IMR-90 (cell line): ENCODE data around the gene INHBC. TPM values are rescaled to one million over a fixed set of nuclear protein-coding genes. Genes with fewer than 3 reads are reported as not detected.

Experiments used
- ATAC-seq: fragments of 200-7000 bp; cut with Tn5 transposase; 2 replicates; pipeline ENCODE4 v1.9.1; 2020; ENCODE audit warnings: low read depth, mild to moderate bottlenecking, moderate library complexity
- BruUV-seq: library from RNA; stranded (reverse); fragments of 400-500 nt; replicated peaks from 2 replicates; lab custom pipeline; 2021; lab: Mats Ljungman, UMichigan
- CTCF ChIA-PET: fragments of 300-600 bp; formaldehyde crosslinking; extraction: SDS; loops from one replicate; lab custom pipeline; 2021; ENCODE audit warnings: antibody characterized with exemption; lab: Yijun Ruan, JAX
- POLR2A ChIA-PET: fragments of 300-600 bp; sonication (Branson Sonifier 250); formaldehyde crosslinking; loops from one replicate; lab custom pipeline; 2022; ENCODE audit warnings: antibody characterized with exemption; ENCODE audit not compliant: unreplicated experiment; lab: Charles Lee
- DNase-seq: peaks from one replicate; pipeline ENCODE4 v3.0.0; 2013
- H2AFZ ChIP-seq: replicated peaks from 2 replicates; pipeline ENCODE3; 2013; ENCODE audit warnings: low read length, mild to moderate bottlenecking; ENCODE audit not compliant: poor library complexity
- H2AK5ac ChIP-seq: 2 replicates; pipeline ENCODE4 v1.6.1; 2013; ENCODE audit warnings: low read depth, low read length, inconsistent platforms
- H2AK9ac ChIP-seq: replicated peaks from 2 replicates; pipeline ENCODE3; 2013; ENCODE audit warnings: mild to moderate bottlenecking, low read depth, low read length, moderate library complexity; ENCODE audit not compliant: poor library complexity
- H2BK120ac ChIP-seq: 2 replicates; pipeline ENCODE4 v1.6.1; 2013; ENCODE audit warnings: low read depth, low read length, inconsistent platforms
- H2BK15ac ChIP-seq: 3 replicates; pipeline ENCODE4 v1.6.1; 2013; ENCODE audit warnings: low read depth, low read length, inconsistent platforms
- H2BK20ac ChIP-seq: 2 replicates; pipeline ENCODE4 v1.6.1; 2013; ENCODE audit warnings: low read depth, mild to moderate bottlenecking, inconsistent platforms, low read length, moderate library complexity
- H2BK5ac ChIP-seq: 2 replicates; pipeline ENCODE4 v1.6.1; 2013; ENCODE audit warnings: mild to moderate bottlenecking, low read depth, low read length, inconsistent platforms; ENCODE audit not compliant: poor library complexity, severe bottlenecking
- H3K14ac ChIP-seq: replicated peaks from 2 replicates; pipeline ENCODE4 v1.6.1; 2013; ENCODE audit warnings: low read depth, low read length, inconsistent platforms
- H3K18ac ChIP-seq: 2 replicates; pipeline ENCODE4 v1.6.1; 2013; ENCODE audit warnings: low read depth, low read length, control low read depth
- H3K23ac ChIP-seq: 2 replicates; pipeline ENCODE4 v1.6.1; 2013; ENCODE audit warnings: low read depth, low read length, inconsistent platforms
- H3K27ac ChIP-seq: 2 replicates; pipeline ENCODE4 v1.5.1; 2013; ENCODE audit warnings: mild to moderate bottlenecking, control low read depth, low read length; ENCODE audit not compliant: insufficient read depth
- H3K27me3 ChIP-seq: 2 replicates; pipeline ENCODE4 v1.6.1; 2013; ENCODE audit warnings: low read length; ENCODE audit not compliant: control insufficient read depth, insufficient read depth
- H3K36me3 ChIP-seq: 2 replicates; pipeline ENCODE4 v1.6.1; 2013; ENCODE audit warnings: low read length, mixed read lengths; ENCODE audit not compliant: control insufficient read depth, insufficient read depth
- H3K4ac ChIP-seq: 2 replicates; pipeline ENCODE4 v1.6.1; 2013; ENCODE audit warnings: low read depth, low read length, inconsistent platforms
- H3K4me1 ChIP-seq: 2 replicates; pipeline ENCODE4 v1.6.1; 2013; ENCODE audit warnings: low read length, mixed read lengths; ENCODE audit not compliant: control insufficient read depth, insufficient read depth
- H3K4me2 ChIP-seq: 2 replicates; pipeline ENCODE4 v1.6.1; 2013; ENCODE audit warnings: low read depth, mild to moderate bottlenecking, control low read depth, low read length, moderate library complexity
- H3K4me3 ChIP-seq: 2 replicates; pipeline ENCODE4 v1.5.1; 2013; ENCODE audit warnings: low read depth, mild to moderate bottlenecking, control low read depth, low read length, moderate library complexity; ENCODE audit not compliant: insufficient read depth
- H3K56ac ChIP-seq: 2 replicates; pipeline ENCODE4 v1.6.1; 2013; ENCODE audit warnings: low read length, inconsistent platforms; ENCODE audit not compliant: insufficient read depth; ENCODE audit errors: extremely low read depth
- H3K79me1 ChIP-seq, 2 experiments: 2 replicates each; pipeline ENCODE4 v1.6.1; 2013; ENCODE audit warnings: low read length in 2 of 2, inconsistent platforms in 1 of 2, low read depth in 1 of 2
- H3K9ac ChIP-seq: 2 replicates; pipeline ENCODE4 v1.6.1; 2013; ENCODE audit warnings: low read depth, low read length, control low read depth
- H3K9me1 ChIP-seq: 2 replicates; pipeline ENCODE4 v1.6.1; 2013; ENCODE audit warnings: low read length, inconsistent platforms; ENCODE audit not compliant: insufficient read depth
- H3K9me3 ChIP-seq: 2 replicates; pipeline ENCODE4 v1.6.1; 2013; ENCODE audit warnings: low read length; ENCODE audit not compliant: control insufficient read depth, insufficient read depth
- H4K20me1 ChIP-seq: 2 replicates; pipeline ENCODE4 v1.6.1; 2013; ENCODE audit warnings: low read length, inconsistent platforms; ENCODE audit not compliant: insufficient read depth
- H4K5ac ChIP-seq: 2 replicates; pipeline ENCODE4 v1.6.1; 2013; ENCODE audit warnings: mild to moderate bottlenecking, low read depth, low read length, control low read depth
- H4K8ac ChIP-seq, 2 experiments: 2 replicates each; pipeline ENCODE4 v1.6.1; 2013; ENCODE audit warnings: low read depth in 2 of 2, low read length in 2 of 2, control low read depth in 1 of 2, inconsistent platforms in 1 of 2
- H4K91ac ChIP-seq: 2 replicates; pipeline ENCODE4 v1.6.1; 2013; ENCODE audit warnings: low read depth, low read length, inconsistent platforms; ENCODE audit not compliant: insufficient read depth
- BHLHE40 ChIP-seq: fragments of 150-350 bp; IDR thresholded peaks from 2 replicates; pipeline ENCODE4 v1.6.1; 2016; ENCODE audit warnings: mild to moderate bottlenecking, low read depth, low read length
- CEBPB ChIP-seq: IDR thresholded peaks from 2 replicates; pipeline ENCODE4 v1.6.1; 2012; ENCODE audit warnings: low read depth, low read length, improper control_type of control experiment
- CHD1 ChIP-seq: IDR thresholded peaks from 2 replicates; pipeline ENCODE4 v1.6.1; 2012; ENCODE audit warnings: low read depth, low read length, improper control_type of control experiment
- FOS ChIP-seq: fragments of 150-350 bp; IDR thresholded peaks from 2 replicates; pipeline ENCODE4 v1.6.1; 2016; ENCODE audit warnings: low read depth, low read length
- MAFK ChIP-seq: IDR thresholded peaks from 2 replicates; pipeline ENCODE4 v1.6.1; 2012; ENCODE audit warnings: low read depth, low read length, improper control_type of control experiment
- MAZ ChIP-seq: IDR thresholded peaks from 2 replicates; pipeline ENCODE4 v1.6.1; 2012; ENCODE audit warnings: low read depth, mild to moderate bottlenecking, low read length, improper control_type of control experiment, moderate library complexity, borderline replicate concordance
- MXI1 ChIP-seq: IDR thresholded peaks from 2 replicates; pipeline ENCODE4 v1.6.1; 2012; ENCODE audit warnings: low read depth, mild to moderate bottlenecking, low read length, moderate library complexity, borderline replicate concordance
- NFE2L2 ChIP-seq: fragments of 150-350 bp; IDR thresholded peaks from 2 replicates; pipeline ENCODE4 v1.6.1; 2016; ENCODE audit warnings: low read depth, mild to moderate bottlenecking, low read length
- POLR2A ChIP-seq: IDR thresholded peaks from 2 replicates; pipeline ENCODE4 v1.6.1; 2012; ENCODE audit warnings: mild to moderate bottlenecking, low read depth, low read length
- RAD21 ChIP-seq: IDR thresholded peaks from 2 replicates; pipeline ENCODE4 v1.6.1; 2012; ENCODE audit warnings: low read length, improper control_type of control experiment
- RCOR1 ChIP-seq: IDR thresholded peaks from 2 replicates; pipeline ENCODE4 v1.6.1; 2012; ENCODE audit warnings: mild to moderate bottlenecking, low read length, improper control_type of control experiment; ENCODE audit not compliant: insufficient replicate concordance
- RFX5 ChIP-seq: IDR thresholded peaks from 2 replicates; pipeline ENCODE4 v1.8.0; 2012; ENCODE audit warnings: low read depth, mild to moderate bottlenecking, low read length, moderate library complexity
- SMC3 ChIP-seq: fragments of 150-350 bp; IDR thresholded peaks from 2 replicates; pipeline ENCODE4 v1.6.1; 2016; ENCODE audit warnings: low read depth, mild to moderate bottlenecking, antibody characterized with exemption, low read length, moderate library complexity
- WGBS, 2 experiments: methylation state at CpG; one replicate each; pipeline versions ENCODE4 v1.1.5 to v1.1.7; 2013; ENCODE audit warnings: missing lambda C conversion rate in 2 of 2; ENCODE audit not compliant: insufficient read length in 1 of 2; ENCODE audit errors: extremely low coverage in 2 of 2; 5-methylcytosine and 5-hydroxymethylcytosine counted together
- dilution Hi-C: fragments of 300-500 bp; cut with HindIII; formaldehyde crosslinking; loops from one replicate; pipeline ENCODE4 v1.14.3; 2018; ENCODE audit warnings: low sequenced_read_pairs; ENCODE audit not compliant: unreplicated experiment
- in situ Hi-C: fragments of 300-500 bp; cut with MboI; formaldehyde crosslinking; loops from 3 replicates; pipeline ENCODE4 v1.14.3; 2019; ENCODE audit warnings: low sequenced_read_pairs, inconsistent platforms, mixed read lengths
- intact Hi-C: fragments of 100-400 bp; cut with micrococcal nuclease; formaldehyde crosslinking; loops from 2 replicates; pipeline ENCODE4 v1.10.0; 2022
- polyA plus RNA-seq, 3 experiments: library from polyadenylated mRNA; depleted of rRNA; stranded (reverse); fragments of >200 nt; gene quantifications; 2 replicates each; pipeline ENCODE4 v1.2.3, GENCODE V29; 2012; ENCODE audit warnings: low replicate concordance in 1 of 3
- total RNA-seq: library from RNA; depleted of rRNA; stranded (reverse); fragments of >200 nt; gene quantifications from 2 replicates; pipeline ENCODE4 v1.2.3, GENCODE V29; 2012
- TF ChIP-seq, protein P1 (sequence below): fragments of 150-350 bp; IDR thresholded peaks from 2 replicates; pipeline ENCODE4 v1.6.1; 2017; ENCODE audit warnings: mild to moderate bottlenecking, antibody characterized with exemption, low read length, low read depth
- TF ChIP-seq, protein P2 (sequence below): conservative IDR thresholded peaks from 2 replicates; pipeline ENCODE4 v1.5.1; 2012; ENCODE audit warnings: mild to moderate bottlenecking, low read depth, low read length, improper control_type of control experiment
- TF ChIP-seq, protein P3 (sequence below): fragments of 150-350 bp; IDR thresholded peaks from 2 replicates; pipeline ENCODE4 v1.6.1; 2016; ENCODE audit warnings: low read depth, mild to moderate bottlenecking, low read length, moderate library complexity, borderline replicate concordance

Gene INHBC
- total and polyA plus RNA-seq, 2 of the 4 experiments (the other 2 are of a cell fraction) = 0.09 TPM; not detected in 1

DNA sequence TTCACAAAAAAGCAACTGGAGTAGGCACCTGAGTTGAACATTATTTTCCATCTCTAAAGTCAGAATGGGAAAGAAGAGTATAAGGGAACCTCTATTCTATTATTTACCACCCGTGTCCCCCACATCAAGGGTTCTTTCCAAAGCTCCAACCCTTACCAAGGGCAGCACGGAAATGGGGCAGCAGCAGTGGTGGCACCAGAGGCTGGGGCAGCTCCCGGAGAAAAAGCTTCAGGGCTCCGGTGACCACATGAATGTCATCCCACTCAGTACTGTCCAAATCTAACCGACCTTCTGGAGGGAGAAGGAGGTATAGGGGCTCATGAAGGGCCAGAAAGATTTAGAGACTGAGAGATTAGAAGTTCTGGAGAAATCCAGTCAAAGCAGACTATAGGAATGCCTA lies 39.3 kb downstream of the INHBC start:
- in situ Hi-C loops = no loop called here
- no peak overlapping the region for H4K5ac ChIP-seq
- DNase-seq = no peak
- TF ChIP-seq MAZ (no peak), BHLHE40 (no peak), CHD1 (no peak), FOS (no peak), MAFK (no peak), RFX5 (no peak), SMC3 (no peak), MXI1 (no peak), RCOR1 (no peak), CEBPB (no peak), POLR2A (no peak), RAD21 (no peak), NFE2L2 (no peak)
- TF ChIP-seq, protein P1, sequence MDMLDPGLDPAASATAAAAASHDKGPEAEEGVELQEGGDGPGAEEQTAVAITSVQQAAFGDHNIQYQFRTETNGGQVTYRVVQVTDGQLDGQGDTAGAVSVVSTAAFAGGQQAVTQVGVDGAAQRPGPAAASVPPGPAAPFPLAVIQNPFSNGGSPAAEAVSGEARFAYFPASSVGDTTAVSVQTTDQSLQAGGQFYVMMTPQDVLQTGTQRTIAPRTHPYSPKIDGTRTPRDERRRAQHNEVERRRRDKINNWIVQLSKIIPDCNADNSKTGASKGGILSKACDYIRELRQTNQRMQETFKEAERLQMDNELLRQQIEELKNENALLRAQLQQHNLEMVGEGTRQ = no peak
- TF ChIP-seq, protein P2, sequence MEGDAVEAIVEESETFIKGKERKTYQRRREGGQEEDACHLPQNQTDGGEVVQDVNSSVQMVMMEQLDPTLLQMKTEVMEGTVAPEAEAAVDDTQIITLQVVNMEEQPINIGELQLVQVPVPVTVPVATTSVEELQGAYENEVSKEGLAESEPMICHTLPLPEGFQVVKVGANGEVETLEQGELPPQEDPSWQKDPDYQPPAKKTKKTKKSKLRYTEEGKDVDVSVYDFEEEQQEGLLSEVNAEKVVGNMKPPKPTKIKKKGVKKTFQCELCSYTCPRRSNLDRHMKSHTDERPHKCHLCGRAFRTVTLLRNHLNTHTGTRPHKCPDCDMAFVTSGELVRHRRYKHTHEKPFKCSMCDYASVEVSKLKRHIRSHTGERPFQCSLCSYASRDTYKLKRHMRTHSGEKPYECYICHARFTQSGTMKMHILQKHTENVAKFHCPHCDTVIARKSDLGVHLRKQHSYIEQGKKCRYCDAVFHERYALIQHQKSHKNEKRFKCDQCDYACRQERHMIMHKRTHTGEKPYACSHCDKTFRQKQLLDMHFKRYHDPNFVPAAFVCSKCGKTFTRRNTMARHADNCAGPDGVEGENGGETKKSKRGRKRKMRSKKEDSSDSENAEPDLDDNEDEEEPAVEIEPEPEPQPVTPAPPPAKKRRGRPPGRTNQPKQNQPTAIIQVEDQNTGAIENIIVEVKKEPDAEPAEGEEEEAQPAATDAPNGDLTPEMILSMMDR = no peak
- TF ChIP-seq, protein P3, sequence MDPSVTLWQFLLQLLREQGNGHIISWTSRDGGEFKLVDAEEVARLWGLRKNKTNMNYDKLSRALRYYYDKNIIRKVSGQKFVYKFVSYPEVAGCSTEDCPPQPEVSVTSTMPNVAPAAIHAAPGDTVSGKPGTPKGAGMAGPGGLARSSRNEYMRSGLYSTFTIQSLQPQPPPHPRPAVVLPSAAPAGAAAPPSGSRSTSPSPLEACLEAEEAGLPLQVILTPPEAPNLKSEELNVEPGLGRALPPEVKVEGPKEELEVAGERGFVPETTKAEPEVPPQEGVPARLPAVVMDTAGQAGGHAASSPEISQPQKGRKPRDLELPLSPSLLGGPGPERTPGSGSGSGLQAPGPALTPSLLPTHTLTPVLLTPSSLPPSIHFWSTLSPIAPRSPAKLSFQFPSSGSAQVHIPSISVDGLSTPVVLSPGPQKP = no peak
- no peaks in the 10 kb centered on the region; the same call in 1 of the 2 replicates for H3K9me3 ChIP-seq
- ChIA-PET POLR2A (no interaction called here), CTCF (interaction anchor here (1.1 to 1.9 kb wide), 3 partner anchors 11 to 19 kb away, joined by 3 to 8 read pairs (median 3); partner anchors contain the start of genes GLI1 and INHBE)
- H2AK9ac ChIP-seq = no peak overlapping the region
- H3K56ac ChIP-seq = no peak overlapping the region
- BruUV-seq = no TSS peak
- no CpG with 5 or more reads among the region's 5 CpGs for WGBS, 2 experiments
- H3K27ac ChIP-seq = no peak overlapping the region
- no peak overlapping the region for H4K8ac ChIP-seq
- H3K14ac ChIP-seq = no peak overlapping the region
- H2BK120ac ChIP-seq = no peak overlapping the region
- H3K4me3 ChIP-seq = no peak overlapping the region
- H3K9ac ChIP-seq = no peak overlapping the region
- no peaks in the 10 kb centered on the region for H3K79me1 ChIP-seq
- H3K4ac ChIP-seq = no peak overlapping the region
- no peak overlapping the region for H2AK5ac ChIP-seq
- H2BK15ac ChIP-seq = no peak overlapping the region
- H3K4me2 ChIP-seq = no peak overlapping the region
- H3K18ac ChIP-seq = no peak overlapping the region
- no peak overlapping the region for H2BK20ac ChIP-seq
- no peaks in the 10 kb centered on the region for H4K20me1 ChIP-seq
- H2AFZ ChIP-seq = no peak overlapping the region
- H3K27me3 ChIP-seq = peaks cover 58% of the 10 kb centered on the region
- H3K36me3 ChIP-seq = no peaks in the 10 kb centered on the region
- dilution Hi-C loops = no loop called here
- 0 out of 2 replicates have a peak, but pooled peaks cover 2% of the 10 kb centered on the region for H3K4me1 ChIP-seq
- no peak for ATAC-seq
- H3K9me1 ChIP-seq = no peaks in the 10 kb centered on the region
- no peak overlapping the region for H2BK5ac ChIP-seq
- H4K91ac ChIP-seq = no peak overlapping the region
- no peak overlapping the region for H3K23ac ChIP-seq
- intact Hi-C loops = no loop called here
